ENCODE measurements around the gene SLCO4A1.
A peak's percentile ranks its signal among the peaks of the same experiment; 100 is the strongest.

The SLCO4A1 gene

GRCh38 chr20:62690261-62690820 lies 48.0 kb downstream of the SLCO4A1 start:
- Histone ChIP-seq H3K27me3 (no peaks in the 10 kb centered on the region), H3K36me3 (no peaks in the 10 kb centered on the region), H3K4me1 (peaks cover 9% of the 10 kb centered on the region; the same call in 1 of the 2 replicates), H3K9me3 (no peaks in the 10 kb centered on the region), H3K4me3 (ENCODE audit: low read depth, low read length) (no peak overlapping the region)
- TF ChIP-seq CTCF (IDR thresholded peaks at IDR 0.05; ENCODE audit: low read depth, low read length): no peak
- DNase-seq: no peak

DNA sequence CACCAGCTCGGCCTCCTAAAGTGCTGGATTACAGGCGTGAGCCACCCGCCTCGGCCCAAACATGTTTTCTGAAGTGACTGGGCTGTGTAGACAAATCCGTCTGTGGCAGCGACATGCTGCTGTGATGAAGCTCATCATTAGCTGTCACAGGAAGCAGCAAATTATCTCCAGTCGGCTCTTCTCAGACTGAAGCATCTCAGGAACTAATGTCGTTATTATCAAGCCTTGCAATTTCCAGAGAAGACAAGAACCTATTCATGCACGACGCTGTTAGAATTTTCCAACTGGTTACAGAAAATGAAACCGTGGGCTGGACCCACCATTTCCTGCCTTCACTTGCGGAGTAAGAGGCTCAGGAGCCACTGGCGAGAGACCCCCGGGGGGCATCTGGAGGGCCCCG lies 49.2 kb downstream of the SLCO4A1 start:
- H3K9me3 ChIP-seq: no peaks in the 10 kb centered on the region
- peaks cover 6% of the 10 kb centered on the region; the same call in 1 of the 2 replicates for H3K4me1 ChIP-seq

GRCh38 chr20:62692176-62692575 lies 49.9 kb downstream of the SLCO4A1 start:
- Histone ChIP-seq H3K4me3 (ENCODE audit: low read depth, low read length) (no peak overlapping the region), H3K27me3 (no peaks in the 10 kb centered on the region), H3K4me1 (peaks cover 4% of the 10 kb centered on the region; the same call in 1 of the 2 replicates), H3K36me3 (no peaks in the 10 kb centered on the region), H3K9me3 (no peaks in the 10 kb centered on the region)
- no peak for DNase-seq
- no peak for TF ChIP-seq CTCF (IDR thresholded peaks at IDR 0.05; ENCODE audit: low read depth, low read length)

More for the DNA sequence above, 49.2 kb downstream of the SLCO4A1 start:
- Histone ChIP-seq H3K4me3 (ENCODE audit: low read depth, low read length) (no peak overlapping the region), H3K27me3 (no peaks in the 10 kb centered on the region), H3K36me3 (no peaks in the 10 kb centered on the region)
- no peak for TF ChIP-seq CTCF (IDR thresholded peaks at IDR 0.05; ENCODE audit: low read depth, low read length)
- no peak for DNase-seq

GRCh38 chr20:62692801-62693523 lies 50.7 kb downstream of the SLCO4A1 start:
- Histone ChIP-seq H3K9me3 (no peaks in the 10 kb centered on the region), H3K4me1 (peaks cover 4% of the 10 kb centered on the region; the same call in 1 of the 2 replicates)

GRCh38 chr20:62693524-62693922 lies 51.2 kb downstream of the SLCO4A1 start:
- Histone ChIP-seq H3K27me3 (no peaks in the 10 kb centered on the region), H3K36me3 (no peaks in the 10 kb centered on the region), H3K4me1 (peaks cover 4% of the 10 kb centered on the region; the same call in 1 of the 2 replicates), H3K4me3 (ENCODE audit: low read depth, low read length) (no peak overlapping the region), H3K9me3 (no peaks in the 10 kb centered on the region)
- TF ChIP-seq CTCF (IDR thresholded peaks at IDR 0.05; ENCODE audit: low read depth, low read length): no peak
- DNase-seq: no peak

More at GRCh38 chr20:62692801-62693523, 50.7 kb downstream of the SLCO4A1 start:
- Histone ChIP-seq H3K27me3 (no peaks in the 10 kb centered on the region), H3K36me3 (no peaks in the 10 kb centered on the region), H3K4me3 (ENCODE audit: low read depth, low read length) (no peak overlapping the region)
- no peak for DNase-seq
- TF ChIP-seq CTCF (IDR thresholded peaks at IDR 0.05; ENCODE audit: low read depth, low read length): no peak

DNA sequence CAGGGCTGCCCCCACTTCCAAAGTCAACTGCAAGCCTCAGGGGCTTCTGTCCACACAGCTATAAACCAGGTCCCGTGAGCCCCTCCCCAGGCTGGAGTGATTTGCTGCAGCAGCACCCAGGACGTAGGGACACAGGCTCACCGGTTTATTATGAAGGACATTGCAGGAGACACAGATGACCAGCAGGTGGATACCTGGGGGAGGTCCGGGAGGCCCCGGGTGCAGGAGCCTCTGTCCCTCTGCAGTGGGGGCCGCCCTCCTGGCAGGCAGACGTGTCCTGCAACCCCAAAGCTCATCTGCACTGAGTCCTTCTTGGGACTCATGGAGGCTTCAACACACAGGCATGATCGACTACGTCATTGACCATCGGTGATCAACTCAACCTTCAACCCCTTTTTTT lies 51.8 kb downstream of the SLCO4A1 start:
- Histone ChIP-seq H3K4me3 (ENCODE audit: low read depth, low read length) (no peak overlapping the region), H3K36me3 (no peaks in the 10 kb centered on the region), H3K9me3 (no peaks in the 10 kb centered on the region), H3K27me3 (no peaks in the 10 kb centered on the region), H3K4me1 (peaks cover 4% of the 10 kb centered on the region; the same call in 1 of the 2 replicates)
- DNase-seq: no peak
- TF ChIP-seq CTCF (IDR thresholded peaks at IDR 0.05; ENCODE audit: low read depth, low read length): 0 out of 2 replicates have a peak, but pooled peaks have one; percentile 3
